Transverse colon (tissue), 4 donors: ENCODE results near the gene SCGB1C2. TPM values are rescaled to one million over a fixed set of nuclear protein-coding genes. Genes with fewer than 3 reads are reported as not detected.

ENCODE experiments used
- DNase-seq: peaks from one replicate; pipeline ENCODE4 v3.0.0-alpha.2; 2019
- H3K27ac ChIP-seq, 4 donors: fragments of 200-600 bp; sonication (generic); 2 replicates each; pipeline ENCODE4 v1.5.1; 2016 to 2018; ENCODE audit warnings: inconsistent platforms in 4 of 4
- H3K27me3 ChIP-seq: fragments of 200-600 bp; sonication (generic); 2 replicates; pipeline ENCODE4 v1.5.1; 2017; ENCODE audit warnings: inconsistent platforms
- H3K36me3 ChIP-seq, 4 donors: fragments of 200-600 bp; sonication (generic); 2 replicates each; pipeline ENCODE4 v1.5.1; 2017 to 2019; ENCODE audit warnings: inconsistent platforms in 4 of 4
- H3K4me1 ChIP-seq, 4 donors: fragments of 200-600 bp; sonication (generic); 2 replicates each; pipeline ENCODE4 v1.5.1; 2017 to 2020; ENCODE audit warnings: inconsistent platforms in 4 of 4
- H3K4me3 ChIP-seq, 4 donors: fragments of 200-600 bp; sonication (generic); 1 replicate in 1 of 4; 2 replicates in 3 of 4; pipeline versions ENCODE4 v1.5.1 to v1.6.1; 2017 to 2019; ENCODE audit warnings: inconsistent platforms in 4 of 4
- H3K9me3 ChIP-seq, 2 donors: fragments of 200-600 bp; sonication (generic); 2 replicates each; pipeline ENCODE4 v1.5.1; 2017 to 2019; ENCODE audit warnings: inconsistent platforms in 2 of 2
- CTCF ChIP-seq, 5 experiments: fragments of 200-600 bp in 3 of 5; fragments of 450-650 bp in 2 of 5; sonication (generic) in 3 of 5; IDR thresholded peaks; 1 replicate in 2 of 5; 2 replicates in 3 of 5; pipeline ENCODE4 v1.5.1; 2016 to 2017; ENCODE audit warnings: antibody characterized with exemption in 5 of 5, inconsistent platforms in 3 of 5, mild to moderate bottlenecking in 2 of 5, moderate library complexity in 1 of 5
- EP300 ChIP-seq: sonication (generic); formaldehyde crosslinking; IDR thresholded peaks from one replicate; pipeline ENCODE4 v1.6.1; 2017; ENCODE audit warnings: antibody characterized with exemption, low read depth
- POLR2A ChIP-seq: fragments of 450-650 bp; IDR thresholded peaks from one replicate; pipeline ENCODE4 v1.6.1; 2016; ENCODE audit warnings: antibody characterized with exemption, mild to moderate bottlenecking, moderate library complexity
- POLR2AphosphoS5 ChIP-seq, 3 donors: sonication (generic); formaldehyde crosslinking; IDR thresholded peaks; one replicate each; pipeline ENCODE4 v1.6.1; 2016; ENCODE audit warnings: antibody characterized with exemption in 3 of 3
- WGBS, 2 donors: methylation state at CpG; one replicate each; pipeline ENCODE4 v1.1.5; 2018; ENCODE audit warnings: low coverage in 1 of 2; 5-methylcytosine and 5-hydroxymethylcytosine counted together
- in situ Hi-C, 4 donors: fragments of 200-750 bp; cut with MboI; loops; one replicate each; pipeline versions ENCODE4 v1.15.0 to v1.15.1; 2017; ENCODE audit warnings: low sequenced_read_pairs in 3 of 4, low pct_ligation_motif_present in 1 of 4, low pct_unique_long_range_greater_than_20kb in 1 of 4
- intact Hi-C: fragments of 100-400 bp; cut with DNase I; formaldehyde crosslinking; loops from one replicate; pipeline ENCODE4 v1.15.1; 2023; ENCODE audit warnings: low total_unique reads
- total RNA-seq, 4 donors: library from RNA; depleted of rRNA; stranded (reverse); fragments of >200 nt; gene quantifications; one replicate each; pipeline ENCODE4 v1.1.0, GENCODE V29; 2016

Gene SCGB1C2
- total RNA-seq, 4 donors from 2014 or later, result not detected

- no peak for TF ChIP-seq POLR2A
- TF ChIP-seq CTCF (IDR thresholded peaks at IDR 0.05), result no peak
- no peak for TF ChIP-seq POLR2AphosphoS5 (IDR thresholded peaks at IDR 0.05)
- no peak for TF ChIP-seq EP300
- WGBS, 2 donors, result 67 to 75% methylated on average over 1 to 9 of the region's 9 CpGs
- H3K4me3 ChIP-seq, result no peak overlapping the region
- H3K4me1 ChIP-seq, result no peaks in the 10 kb centered on the region
- H3K27me3 ChIP-seq, result no peaks in the 10 kb centered on the region
- no peak overlapping the region for H3K27ac ChIP-seq
- intact Hi-C loops (loop anchor here (5.0 kb wide), 2 partner anchors 237 to 1142 kb away; no protein-coding TSS in a partner anchor), in situ Hi-C loops (no loop called here)
- DNase-seq, result no peak
- no peaks in the 10 kb centered on the region for H3K9me3 ChIP-seq
- H3K36me3 ChIP-seq, result no peaks in the 10 kb centered on the region
Measured at GRCh38 chr17:149897-150584, 12.7 kb downstream of the SCGB1C2 start.

- no peak overlapping the region for H3K27ac ChIP-seq
- H3K4me3 ChIP-seq, result no peak overlapping the region
- intact Hi-C loops, result no loop called here
- no peaks in the 10 kb centered on the region for H3K36me3 ChIP-seq
- no peaks in the 10 kb centered on the region for H3K4me1 ChIP-seq
- H3K27me3 ChIP-seq, result no peaks in the 10 kb centered on the region
- no peak for DNase-seq
- TF ChIP-seq CTCF (IDR thresholded peaks at IDR 0.05) (no peak), EP300 (no peak), POLR2AphosphoS5 (IDR thresholded peaks at IDR 0.05) (no peak), POLR2A (no peak)
- in situ Hi-C loops, result no loop called here
- WGBS, 2 donors, result 76 to 93% methylated on average over 2 of the region's 2 CpGs
- no peaks in the 10 kb centered on the region for H3K9me3 ChIP-seq
Measured at GRCh38 chr17:151004-151403, 13.6 kb downstream of the SCGB1C2 start.

- TF ChIP-seq POLR2AphosphoS5 (IDR thresholded peaks at IDR 0.05) (no peak), CTCF (IDR thresholded peaks at IDR 0.05) (no peak), EP300 (no peak), POLR2A (no peak)
- 75 to 85% methylated on average over 8 to 26 of the region's 26 CpGs for WGBS, 2 donors
- in situ Hi-C loops, result no loop called here
- no peak for DNase-seq
- Histone ChIP-seq H3K9me3 (no peaks in the 10 kb centered on the region), H3K27me3 (no peaks in the 10 kb centered on the region), H3K4me3 (no peak overlapping the region), H3K36me3 (no peaks in the 10 kb centered on the region), H3K4me1 (no peaks in the 10 kb centered on the region), H3K27ac (no peak overlapping the region)
- intact Hi-C loops, result no loop called here
Measured at GRCh38 chr17:151886-152859, 14.8 kb downstream of the SCGB1C2 start.

DNA sequence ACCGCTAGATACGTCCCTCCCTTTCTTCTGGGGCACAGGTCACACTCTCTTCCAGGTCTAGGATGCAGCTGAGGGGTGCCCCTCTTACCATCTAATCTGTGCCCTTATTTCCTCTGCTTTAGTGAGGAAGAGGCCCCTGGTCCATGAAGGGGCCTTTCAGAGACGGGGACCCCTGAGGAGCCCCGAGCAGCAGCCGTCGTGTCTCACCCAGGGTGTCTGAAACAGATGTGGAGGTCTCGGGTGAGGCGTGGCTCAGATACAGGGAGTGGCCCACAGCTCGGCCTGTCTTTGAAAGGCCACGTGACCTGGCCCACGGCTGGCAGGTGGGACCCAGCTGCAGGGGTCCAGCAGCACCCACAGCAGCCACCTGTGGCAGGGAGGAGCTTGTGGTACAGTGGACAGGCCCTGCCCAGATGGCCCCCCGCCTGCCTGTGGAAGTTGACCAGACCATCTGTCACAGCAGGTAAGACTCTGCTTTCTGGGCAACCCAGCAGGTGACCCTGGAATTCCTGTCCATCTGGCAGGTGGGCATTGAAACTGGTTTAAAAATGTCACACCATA is 15.6 kb downstream of the SCGB1C2 start:
- no peak overlapping the region for H3K27ac ChIP-seq
- no peak for DNase-seq
- WGBS, 2 donors, result 50 to 81% methylated on average over 2 to 7 of the region's 12 CpGs
- intact Hi-C loops, result no loop called here
- in situ Hi-C loops, result no loop called here
- no peaks in the 10 kb centered on the region for H3K4me1 ChIP-seq
- H3K27me3 ChIP-seq, result no peaks in the 10 kb centered on the region
- H3K9me3 ChIP-seq, result no peaks in the 10 kb centered on the region
- no peaks in the 10 kb centered on the region for H3K36me3 ChIP-seq
- no peak overlapping the region for H3K4me3 ChIP-seq
- TF ChIP-seq POLR2A (no peak), POLR2AphosphoS5 (IDR thresholded peaks at IDR 0.05) (no peak), CTCF (IDR thresholded peaks at IDR 0.05) (no peak), EP300 (no peak)
